SK-N-SH treated with all-trans-retinoic acid at 6 μM for 48 hours (cell line): ENCODE measurements around the gene CHCT1.

Experiments
- TOX ChIP-seq: fragments of 250-450 bp; sonication (Bioruptor Pico); IDR thresholded peaks from 2 replicates; pipeline ENCODE4 v1.8.0; 2021; ENCODE audit warnings: mild to moderate bottlenecking, moderate library complexity, borderline replicate concordance
- TF ChIP-seq, protein P1 (sequence below): fragments of 250-450 bp; sonication (Bioruptor Pico); IDR thresholded peaks from 2 replicates; pipeline ENCODE4 v1.8.0; 2020; ENCODE audit warnings: mild to moderate bottlenecking, moderate library complexity, borderline replicate concordance

DNA sequence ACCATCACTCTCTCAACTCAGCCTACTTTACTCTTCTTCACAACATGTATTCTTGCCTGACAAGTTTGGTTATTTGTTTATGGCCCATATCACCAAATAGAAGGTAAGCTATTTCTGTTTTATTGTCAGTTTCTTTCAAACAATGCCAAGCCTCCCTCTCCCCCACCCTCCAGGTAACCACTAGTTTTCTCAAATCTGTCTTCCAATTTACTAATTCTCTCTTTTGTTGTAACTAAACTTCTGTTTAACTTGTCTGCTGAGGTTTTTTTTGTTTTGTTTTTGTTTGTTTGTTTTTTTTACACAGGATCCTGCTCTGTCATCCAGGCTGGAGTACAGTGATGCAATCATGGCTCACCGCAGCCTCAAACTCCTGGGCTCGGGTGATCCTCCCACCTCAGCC, 34.9 kb downstream of the CHCT1 start:
- TF ChIP-seq, protein P1, sequence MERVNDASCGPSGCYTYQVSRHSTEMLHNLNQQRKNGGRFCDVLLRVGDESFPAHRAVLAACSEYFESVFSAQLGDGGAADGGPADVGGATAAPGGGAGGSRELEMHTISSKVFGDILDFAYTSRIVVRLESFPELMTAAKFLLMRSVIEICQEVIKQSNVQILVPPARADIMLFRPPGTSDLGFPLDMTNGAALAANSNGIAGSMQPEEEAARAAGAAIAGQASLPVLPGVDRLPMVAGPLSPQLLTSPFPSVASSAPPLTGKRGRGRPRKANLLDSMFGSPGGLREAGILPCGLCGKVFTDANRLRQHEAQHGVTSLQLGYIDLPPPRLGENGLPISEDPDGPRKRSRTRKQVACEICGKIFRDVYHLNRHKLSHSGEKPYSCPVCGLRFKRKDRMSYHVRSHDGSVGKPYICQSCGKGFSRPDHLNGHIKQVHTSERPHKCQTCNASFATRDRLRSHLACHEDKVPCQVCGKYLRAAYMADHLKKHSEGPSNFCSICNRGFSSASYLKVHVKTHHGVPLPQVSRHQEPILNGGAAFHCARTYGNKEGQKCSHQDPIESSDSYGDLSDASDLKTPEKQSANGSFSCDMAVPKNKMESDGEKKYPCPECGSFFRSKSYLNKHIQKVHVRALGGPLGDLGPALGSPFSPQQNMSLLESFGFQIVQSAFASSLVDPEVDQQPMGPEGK (CRISPR knock-in tag): no peak
- no peak for TF ChIP-seq TOX (CRISPR knock-in tag)
